ENCODE results near the gene ITGB1BP2. TPM values are rescaled to one million over a fixed set of nuclear protein-coding genes. Genes with fewer than 3 reads are reported as not detected.

Gene ITGB1BP2
- total RNA-seq (1 to 10 TPM; 1.5 to 8.3 (median 3.1) TPM), polyA plus RNA-seq (1 to 10 TPM; 1.4 to 1.8 (median 1.7) TPM)
- long read RNA-seq, donor 1: 0 reads
- long read RNA-seq, donor 2: 0 reads

DNA sequence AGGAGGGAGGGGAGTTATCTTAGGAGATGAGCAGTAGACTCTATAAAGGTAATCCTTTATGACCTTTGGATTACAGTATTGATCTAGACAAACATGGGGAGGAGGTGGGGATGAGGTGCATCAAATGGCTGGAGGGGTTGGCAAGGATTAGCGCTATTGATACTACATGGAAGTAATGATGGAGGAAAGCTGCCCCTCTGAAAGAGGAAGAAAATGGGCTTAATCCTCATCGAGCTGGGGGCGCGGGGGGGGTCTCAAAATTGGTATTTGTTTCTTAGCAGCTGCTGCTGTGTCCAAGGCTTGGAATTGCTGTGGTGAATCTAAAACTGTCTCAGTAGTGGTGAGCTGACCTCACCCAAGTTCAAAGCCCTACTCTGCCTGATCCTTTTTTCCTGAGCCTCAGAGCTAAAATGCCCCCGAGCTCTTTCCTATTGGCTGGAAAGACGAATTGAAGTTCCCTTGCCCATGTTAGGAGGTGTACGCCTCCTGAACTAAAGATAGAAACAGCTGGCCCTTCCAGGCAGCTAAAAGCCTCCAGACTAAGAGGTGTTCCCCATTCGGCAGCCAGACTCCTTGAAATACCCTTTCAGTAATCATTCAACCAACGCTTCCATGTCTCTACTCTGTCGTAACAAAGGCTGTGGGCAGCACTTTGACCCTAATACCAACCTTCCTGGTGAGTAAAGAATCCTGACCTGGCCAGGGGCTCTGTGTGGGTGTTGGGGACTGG is at the start of gene ITGB1BP2:
Gene ITGB1BP2 (plus strand): TSS at position 556 of the 730 bp plus-strand sequence. CDS start 57 bp downstream, at position 613.
- intact Hi-C loops (cut with DNase I; ENCODE audit: low total_unique reads): no loop called here
- WGBS, 5 donors: 63 to 86% (median 76%) methylated on average over 9 to 10 of the region's 10 CpGs
- Histone ChIP-seq H3K36me3 (peaks cover 0 to 50% (median 40%) of the 10 kb centered on the region in 6 donors), H3K9me3 (no peaks in the 10 kb centered on the region), H3K27me3 (replicated peaks in 1 of 7) (no peaks in the 10 kb centered on the region), H3K27ac (peak within 1 kb of the TSS in 3 of 8 donors; percentile 16 to 38 (median 25)), H3K4me3 (no peak within 1 kb of the TSS), H3K4me1 (peaks cover 0 to 8% (median 2%) of the 10 kb centered on the region in 6 donors)
- DNase-seq: no peak
- TF ChIP-seq, protein P1, sequence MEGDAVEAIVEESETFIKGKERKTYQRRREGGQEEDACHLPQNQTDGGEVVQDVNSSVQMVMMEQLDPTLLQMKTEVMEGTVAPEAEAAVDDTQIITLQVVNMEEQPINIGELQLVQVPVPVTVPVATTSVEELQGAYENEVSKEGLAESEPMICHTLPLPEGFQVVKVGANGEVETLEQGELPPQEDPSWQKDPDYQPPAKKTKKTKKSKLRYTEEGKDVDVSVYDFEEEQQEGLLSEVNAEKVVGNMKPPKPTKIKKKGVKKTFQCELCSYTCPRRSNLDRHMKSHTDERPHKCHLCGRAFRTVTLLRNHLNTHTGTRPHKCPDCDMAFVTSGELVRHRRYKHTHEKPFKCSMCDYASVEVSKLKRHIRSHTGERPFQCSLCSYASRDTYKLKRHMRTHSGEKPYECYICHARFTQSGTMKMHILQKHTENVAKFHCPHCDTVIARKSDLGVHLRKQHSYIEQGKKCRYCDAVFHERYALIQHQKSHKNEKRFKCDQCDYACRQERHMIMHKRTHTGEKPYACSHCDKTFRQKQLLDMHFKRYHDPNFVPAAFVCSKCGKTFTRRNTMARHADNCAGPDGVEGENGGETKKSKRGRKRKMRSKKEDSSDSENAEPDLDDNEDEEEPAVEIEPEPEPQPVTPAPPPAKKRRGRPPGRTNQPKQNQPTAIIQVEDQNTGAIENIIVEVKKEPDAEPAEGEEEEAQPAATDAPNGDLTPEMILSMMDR (IDR thresholded peaks at IDR 0.05 in 8 of 11, conservative IDR thresholded peaks at IDR 0.05 in 3 of 11): no peak
- no peak for TF ChIP-seq POLR2A (IDR thresholded peaks at IDR 0.05)
- no peak for TF ChIP-seq POLR2AphosphoS5 (IDR thresholded peaks at IDR 0.05)

DNA sequence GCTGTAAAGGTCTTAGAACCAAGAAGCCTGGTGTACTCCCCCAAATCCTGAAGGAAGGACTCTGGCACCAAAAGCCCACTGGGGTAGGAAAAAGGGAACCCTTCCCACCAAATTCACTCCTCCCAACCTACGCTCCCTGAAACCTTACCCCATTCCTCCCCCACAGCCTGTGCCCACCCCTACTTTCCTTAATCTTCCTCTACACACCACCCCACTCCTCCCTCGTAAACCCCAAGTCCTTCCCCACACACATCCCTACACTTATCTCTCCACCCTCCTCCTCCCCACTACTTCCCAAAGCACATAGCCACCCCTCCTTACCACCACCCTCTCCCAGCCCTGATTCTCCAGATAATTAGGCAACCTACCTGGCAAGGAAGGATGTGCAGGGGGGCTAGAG is 49.3 kb upstream of the ITGB1BP2 start:
- intact Hi-C loops (cut with DNase I; ENCODE audit: low total_unique reads): no loop called here
- H3K9me3 ChIP-seq: no peaks in the 10 kb centered on the region
- no peak for DNase-seq
- peaks cover 0 to 26% (median 15%) of the 10 kb centered on the region in 6 donors for H3K4me1 ChIP-seq
- no peak overlapping the region for H3K27ac ChIP-seq
- H3K27me3 ChIP-seq (replicated peaks in 1 of 7): peaks cover 0 to 7% (median 0%) of the 10 kb centered on the region in 7 donors
- WGBS, 5 donors: 49 to 84% (median 55%) methylated on average over 2 of the region's 2 CpGs
- peak overlapping the region in 1 of 8 donors; percentile 86 for H3K4me3 ChIP-seq
- peaks cover 0 to 38% (median 20%) of the 10 kb centered on the region in 6 donors for H3K36me3 ChIP-seq
- TF ChIP-seq, protein P1 (IDR thresholded peaks at IDR 0.05 in 8 of 11, conservative IDR thresholded peaks at IDR 0.05 in 3 of 11): no peak
- TF ChIP-seq POLR2AphosphoS5 (IDR thresholded peaks at IDR 0.05) (no peak), POLR2A (IDR thresholded peaks at IDR 0.05) (no peak)

DNA sequence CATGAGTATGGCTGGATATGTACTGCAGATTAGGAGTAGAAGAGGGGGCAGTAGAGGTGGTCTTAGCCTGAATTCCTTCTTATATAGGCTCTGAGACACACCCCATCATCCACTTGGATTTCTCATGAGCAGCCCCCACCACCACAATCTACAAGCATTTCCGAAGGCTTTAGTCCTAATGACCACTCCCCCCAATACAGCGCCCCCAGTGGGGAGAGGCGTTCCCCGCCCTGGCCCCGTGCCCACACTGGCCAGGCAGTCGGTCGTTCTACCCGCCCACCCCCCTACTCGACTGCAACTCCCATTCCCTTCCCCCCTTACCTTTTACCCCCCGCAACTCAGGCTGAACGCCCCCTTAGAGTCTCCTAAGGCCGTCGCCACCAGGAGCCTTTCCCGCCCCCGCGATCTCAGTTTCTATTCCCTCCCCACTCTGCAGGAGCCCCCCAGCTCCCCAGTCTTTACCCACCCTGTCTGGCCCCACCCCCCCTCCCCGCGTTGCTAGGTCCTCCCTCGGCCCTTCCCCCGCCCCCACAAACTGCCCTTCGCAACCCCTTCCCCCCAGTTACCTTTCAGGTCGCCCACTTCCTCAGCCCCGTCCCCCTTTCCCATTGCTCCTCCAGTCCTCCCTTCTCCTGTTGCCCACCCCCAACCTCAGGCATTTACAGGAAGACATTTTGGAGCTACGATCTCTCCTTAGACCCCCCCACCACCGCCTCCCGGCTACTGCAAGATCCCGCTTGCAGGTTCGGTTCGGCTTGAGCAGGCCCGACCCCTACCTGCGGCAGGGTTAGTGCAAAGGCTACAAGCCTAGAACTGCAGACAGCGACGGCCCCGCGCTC is 48.1 kb upstream of the ITGB1BP2 start:
- H3K4me1 ChIP-seq: peaks cover 0 to 26% (median 15%) of the 10 kb centered on the region in 6 donors
- peaks cover 0 to 7% (median 0%) of the 10 kb centered on the region in 7 donors for H3K27me3 ChIP-seq (replicated peaks in 1 of 7)
- 1 to 42% (median 9%) methylated on average over 18 to 35 of the region's 35 CpGs for WGBS, 5 donors
- peak overlapping the region; percentile 6 to 90 (median 86) for H3K27ac ChIP-seq
- peak; percentile 81 for DNase-seq
- peaks cover 0 to 25% (median 10%) of the 10 kb centered on the region in 6 donors for H3K36me3 ChIP-seq
- peak overlapping the region; percentile 52 to 86 (median 60) for H3K4me3 ChIP-seq
- no peak for TF ChIP-seq POLR2A (IDR thresholded peaks at IDR 0.05)
- TF ChIP-seq, protein P1 (IDR thresholded peaks at IDR 0.05 in 8 of 11, conservative IDR thresholded peaks at IDR 0.05 in 3 of 11): peak in 6 of 11 experiments; percentile 15 to 65 (median 48)
- H3K9me3 ChIP-seq: no peaks in the 10 kb centered on the region
- intact Hi-C loops (cut with DNase I; ENCODE audit: low total_unique reads): no loop called here
